DOHH2 (cell line): Measurements from ENCODE around the gene TCEAL7.

Source experiments
- CTCF ChIP-seq: fragments of 200-600 bp; sonication (generic); IDR thresholded peaks from one replicate; pipeline ENCODE4 v1.5.1; 2014; ENCODE audit warnings: antibody characterized with exemption, mild to moderate bottlenecking, low read depth, low read length; ENCODE audit not compliant: poor library complexity, severe bottlenecking
- EZH2phosphoT487 ChIP-seq: fragments of 200-600 bp; sonication (generic); IDR thresholded peaks from 2 replicates; pipeline ENCODE4 v1.6.1; 2017; ENCODE audit warnings: borderline replicate concordance, mild to moderate bottlenecking, antibody characterized with exemption, low read length, moderate library complexity, mixed read lengths

GRCh38 chrX:103360916-103361315 is 30.9 kb downstream of the TCEAL7 start:
- no peak for TF ChIP-seq CTCF
- no peak for TF ChIP-seq EZH2phosphoT487
